Vagina (tissue), 2 donors: Measurements from ENCODE around the gene AKT1S1. TPM values are rescaled to one million over a fixed set of nuclear protein-coding genes. Genes with fewer than 3 reads are reported as not detected.

ENCODE experiments used
- DNase-seq, 2 donors: peaks; one replicate each; pipeline ENCODE4 v3.0.0-alpha.2; 2017; ENCODE audit errors: extremely low spot score in 2 of 2
- H3K27ac ChIP-seq: fragments of 200-600 bp; sonication (generic); one replicate; pipeline ENCODE4 v1.5.1; 2019
- H3K27me3 ChIP-seq: fragments of 200-600 bp; sonication (generic); one replicate; pipeline ENCODE4 v1.5.1; 2019
- H3K36me3 ChIP-seq, 2 donors: fragments of 200-600 bp; sonication (generic); one replicate each; pipeline ENCODE4 v1.5.1; 2017 to 2019
- H3K4me1 ChIP-seq: fragments of 200-600 bp; sonication (generic); one replicate; pipeline ENCODE4 v1.5.1; 2019
- H3K4me3 ChIP-seq, 2 donors: fragments of 200-600 bp; sonication (generic); 1 replicate in 1 of 2; 2 replicates in 1 of 2; pipeline ENCODE4 v1.5.1; 2016 to 2019
- H3K9me3 ChIP-seq: fragments of 200-600 bp; sonication (generic); one replicate; pipeline ENCODE4 v1.5.1; 2019
- CTCF ChIP-seq, 3 experiments: fragments of 450-650 bp in 2 of 3; fragments of 200-600 bp in 1 of 3; sonication (generic) in 1 of 3; IDR thresholded peaks; one replicate each; pipeline ENCODE4 v1.5.1; 2017 to 2019; ENCODE audit warnings: antibody characterized with exemption in 3 of 3, mild to moderate bottlenecking in 2 of 3, moderate library complexity in 2 of 3
- POLR2A ChIP-seq, 2 donors: fragments of 450-650 bp; IDR thresholded peaks; one replicate each; pipeline ENCODE4 v1.6.1; 2017; ENCODE audit warnings: antibody characterized with exemption in 2 of 2, mild to moderate bottlenecking in 2 of 2, moderate library complexity in 2 of 2
- POLR2AphosphoS5 ChIP-seq, 2 donors: sonication (generic); formaldehyde crosslinking; IDR thresholded peaks; one replicate each; pipeline ENCODE4 v1.9.0; 2017; ENCODE audit warnings: antibody characterized with exemption in 2 of 2, mild to moderate bottlenecking in 2 of 2, low read depth in 1 of 2; ENCODE audit not compliant: insufficient read depth in 1 of 2
- intact Hi-C: fragments of 100-400 bp; cut with DNase I; formaldehyde crosslinking; loops from one replicate; pipeline ENCODE4 v1.15.1; 2023
- total RNA-seq: library from RNA; depleted of rRNA; stranded (reverse); fragments of >200 nt; gene quantifications from one replicate; pipeline ENCODE4 v1.2.3, GENCODE V29; 2016

The AKT1S1 gene
- total RNA-seq, 1 donor from 2014 or later, result 16.9 TPM

GRCh38 chr19:49853852-49854377 is 23.2 kb downstream of the AKT1S1 start:
- TF ChIP-seq POLR2AphosphoS5 (IDR thresholded peaks at IDR 0.05; ENCODE audit: insufficient read depth in 1 of 2, low read depth in 1 of 2), result no peak
- no peak for TF ChIP-seq POLR2A (IDR thresholded peaks at IDR 0.05)
- TF ChIP-seq CTCF (IDR thresholded peaks at IDR 0.05), result no peak
- intact Hi-C loops, result loop anchor here (10.0 kb wide), 1 partner anchor 99 kb away; no protein-coding TSS in a partner anchor
- Histone ChIP-seq H3K4me3 (no peak overlapping the region), H3K9me3 (no peaks in the 10 kb centered on the region), H3K4me1 (peaks cover 36% of the 10 kb centered on the region), H3K27me3 (no peaks in the 10 kb centered on the region), H3K36me3 (peaks cover 0 to 38% of the 10 kb centered on the region in 2 donors), H3K27ac (no peak overlapping the region)
- no peak for DNase-seq

GRCh38 chr19:49852631-49853126 is 24.5 kb downstream of the AKT1S1 start:
- Histone ChIP-seq H3K36me3 (peaks cover 0 to 31% of the 10 kb centered on the region in 2 donors), H3K27me3 (no peaks in the 10 kb centered on the region), H3K27ac (peak overlapping the region; percentile 100), H3K9me3 (no peaks in the 10 kb centered on the region), H3K4me3 (peak overlapping the region; percentile 83 to 93), H3K4me1 (peaks cover 36% of the 10 kb centered on the region)
- intact Hi-C loops, result loop anchor here (10.0 kb wide), 1 partner anchor 98 kb away; no protein-coding TSS in a partner anchor
- no peak for DNase-seq
- TF ChIP-seq POLR2AphosphoS5 (IDR thresholded peaks at IDR 0.05; ENCODE audit: insufficient read depth in 1 of 2, low read depth in 1 of 2) (no peak), CTCF (IDR thresholded peaks at IDR 0.05) (no peak), POLR2A (IDR thresholded peaks at IDR 0.05) (no peak)

- TF ChIP-seq POLR2AphosphoS5 (IDR thresholded peaks at IDR 0.05; ENCODE audit: insufficient read depth in 1 of 2, low read depth in 1 of 2) (peak in 1 of 2 donors; percentile 37), CTCF (IDR thresholded peaks at IDR 0.05) (no peak)
- H3K4me1 ChIP-seq, result peaks cover 36% of the 10 kb centered on the region
- H3K27me3 ChIP-seq, result no peaks in the 10 kb centered on the region
- H3K9me3 ChIP-seq, result no peaks in the 10 kb centered on the region
- peaks cover 0 to 22% of the 10 kb centered on the region in 2 donors for H3K36me3 ChIP-seq
- H3K4me3 ChIP-seq, result peak overlapping the region; percentile 83 to 93
- peak overlapping the region; percentile 100 for H3K27ac ChIP-seq
- intact Hi-C loops, result loop anchor here (10.0 kb wide), 1 partner anchor 97 kb away; no protein-coding TSS in a partner anchor
- DNase-seq, result no peak
These were observed 25.5 kb downstream of the AKT1S1 start for GRCh38 chr19:49851456-49852259.

- Histone ChIP-seq H3K4me1 (peaks cover 36% of the 10 kb centered on the region), H3K27me3 (no peaks in the 10 kb centered on the region), H3K9me3 (no peaks in the 10 kb centered on the region), H3K4me3 (peak within 1 kb of the TSS; percentile 83 to 93), H3K36me3 (peaks cover 0 to 12% of the 10 kb centered on the region in 2 donors), H3K27ac (peak within 1 kb of the TSS; percentile 100)
- intact Hi-C loops, result loop anchor here (10.0 kb wide), 1 partner anchor 96 kb away; no protein-coding TSS in a partner anchor
- TF ChIP-seq POLR2A (IDR thresholded peaks at IDR 0.05) (peak in 1 of 2 donors; percentile 50), POLR2AphosphoS5 (IDR thresholded peaks at IDR 0.05; ENCODE audit: insufficient read depth in 1 of 2, low read depth in 1 of 2) (peak; percentile 91 to 96), CTCF (IDR thresholded peaks at IDR 0.05) (no peak)
- DNase-seq, result no peak
These were observed 26.4 kb downstream of the AKT1S1 start, which contains the start of gene PTOV1 for GRCh38 chr19:49850487-49851342. TSS of gene PTOV1 (plus strand) at chr19:49851159.
